LNCaP clone FGC (cell line): ENCODE measurements around the gene CCT3.

ENCODE experiments used
- DNase-seq: peaks from one replicate; pipeline ENCODE4 v3.0.0-alpha.2; 2011; ENCODE audit warnings: low read depth
- H3K4me3 ChIP-seq: 2 replicates; pipeline ENCODE4 v1.5.1; 2011; ENCODE audit warnings: mild to moderate bottlenecking, low read depth, low read length, control low read depth
- CTCF ChIP-seq: IDR thresholded peaks from 2 replicates; pipeline ENCODE4 v1.5.1; 2012; ENCODE audit warnings: mild to moderate bottlenecking; ENCODE audit not compliant: control insufficient read depth, insufficient read depth; ENCODE audit errors: extremely low read depth

The CCT3 gene

DNA sequence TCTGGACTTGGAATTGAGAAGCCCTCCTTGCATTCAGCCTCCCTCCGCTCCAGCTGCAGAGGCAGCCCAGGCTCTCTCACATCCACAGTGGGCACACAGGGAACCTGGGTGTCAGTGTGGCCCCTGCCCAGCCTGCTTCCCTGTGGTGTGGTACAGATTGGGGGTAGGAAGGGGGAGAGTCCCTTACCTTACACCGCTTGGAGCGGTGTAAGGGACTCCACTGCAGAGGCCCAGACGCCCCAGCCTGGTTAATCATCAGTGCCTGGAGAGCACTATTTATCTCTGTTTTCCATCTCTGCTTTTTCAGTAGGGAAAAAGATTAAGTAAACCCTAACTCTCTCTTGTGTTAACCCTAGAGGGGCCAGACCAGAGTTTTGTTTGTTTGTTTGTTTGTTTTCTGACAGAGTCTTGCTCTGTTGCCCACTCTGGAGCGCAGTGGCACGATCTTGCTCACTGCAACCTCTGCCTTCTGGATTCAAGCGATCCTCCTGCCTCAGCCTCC lies 30.1 kb upstream of the CCT3 start:
- no peak for TF ChIP-seq CTCF
- DNase-seq: no peak
- H3K4me3 ChIP-seq: no peak overlapping the region

GRCh38 chr1:156367383-156368156 lies 29.5 kb upstream of the CCT3 start:
- no peak for TF ChIP-seq CTCF
- no peak for DNase-seq
- no peak overlapping the region for H3K4me3 ChIP-seq

DNA sequence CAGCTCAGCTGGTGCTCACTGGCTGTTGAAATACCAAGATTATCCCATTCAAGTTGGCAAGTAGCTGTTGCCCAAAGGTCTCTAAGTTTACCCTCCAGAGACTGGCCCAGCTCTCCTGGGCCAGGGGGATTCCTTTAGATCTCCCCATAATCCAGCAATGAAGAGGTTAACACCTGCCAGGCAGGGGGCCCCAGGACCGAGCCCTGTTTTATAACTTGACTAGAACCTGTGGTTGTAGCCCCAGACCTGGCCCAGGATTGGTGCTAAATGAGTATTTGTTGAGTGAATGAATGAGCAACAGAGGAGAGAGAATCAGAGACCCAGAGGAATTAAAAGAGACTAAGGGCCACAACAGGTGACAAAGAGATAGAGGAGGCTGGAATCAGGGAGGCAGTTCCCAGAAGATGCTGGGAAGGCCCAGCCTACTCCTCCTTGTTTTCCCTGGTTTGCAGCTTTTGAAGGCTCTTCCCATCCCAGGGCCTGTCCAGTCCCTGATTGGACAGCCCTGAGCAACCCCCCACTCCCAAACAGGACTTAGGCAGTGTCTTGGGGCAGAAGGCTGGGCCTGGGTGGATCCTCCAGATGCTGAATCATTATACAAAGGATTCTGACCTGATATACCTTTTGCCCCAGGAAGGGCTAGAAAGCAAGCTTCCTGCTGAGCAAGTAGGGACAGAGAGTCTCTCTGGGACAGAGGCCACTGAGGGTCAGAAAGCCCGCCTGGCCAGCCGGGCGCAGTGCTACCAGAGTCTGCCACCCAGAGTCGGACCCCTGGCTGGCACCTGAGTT lies 28.5 kb upstream of the CCT3 start:
- TF ChIP-seq CTCF: no peak
- no peak for DNase-seq
- H3K4me3 ChIP-seq: no peak overlapping the region

DNA sequence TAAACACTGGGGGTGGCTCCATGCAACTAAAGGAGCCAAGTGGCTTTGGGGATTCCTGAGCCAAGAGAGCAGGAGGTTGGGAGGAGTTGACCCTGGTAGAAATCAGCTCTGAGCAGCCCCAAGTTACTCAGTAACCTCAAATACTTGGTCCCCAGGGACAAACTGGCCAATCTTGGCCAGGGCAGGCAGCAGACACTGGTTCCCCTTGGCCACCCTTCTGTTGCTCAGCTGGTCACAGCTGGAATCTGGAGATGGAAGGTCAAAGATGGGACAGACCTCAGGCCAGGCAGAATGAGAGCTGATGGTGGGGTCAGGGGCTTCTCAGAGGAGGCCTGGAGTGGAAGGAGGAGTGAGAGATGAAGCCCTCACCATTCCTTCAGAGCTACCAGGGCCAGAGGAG lies 27.7 kb upstream of the CCT3 start:
- H3K4me3 ChIP-seq: no peak overlapping the region
- DNase-seq: no peak
- no peak for TF ChIP-seq CTCF

GRCh38 chr1:156360534-156360933 lies 22.4 kb upstream of the CCT3 start:
- TF ChIP-seq CTCF: no peak
- no peak overlapping the region for H3K4me3 ChIP-seq
- DNase-seq: no peak

DNA sequence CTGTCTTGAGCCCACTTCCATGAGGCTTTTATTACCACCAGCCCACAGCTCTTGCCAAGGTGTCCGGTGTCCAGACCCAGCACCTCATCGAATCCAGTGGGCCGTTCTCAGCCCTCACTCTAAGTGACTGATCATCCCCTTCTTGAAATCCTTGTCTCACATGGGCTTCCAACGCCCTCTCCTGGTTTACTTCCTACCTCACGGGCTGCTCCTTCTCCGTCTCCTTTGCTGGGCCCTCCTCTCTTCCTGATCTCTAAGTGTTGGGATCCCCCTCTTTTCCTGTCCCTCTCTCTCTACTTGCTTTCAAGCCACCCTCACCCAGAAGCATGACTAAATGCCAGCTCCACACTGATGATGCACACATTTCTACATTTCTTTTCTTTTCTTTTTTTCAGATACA lies 21.9 kb upstream of the CCT3 start:
- H3K4me3 ChIP-seq: no peak overlapping the region
- DNase-seq: no peak
- no peak for TF ChIP-seq CTCF
